K562 (cell line): ENCODE results near the gene NR3C1. TPM values are rescaled to one million over a fixed set of nuclear protein-coding genes. Genes with fewer than 3 reads are reported as not detected.

Source experiments
- CHD2 ChIP-seq: IDR thresholded peaks from 2 replicates; pipeline ENCODE4 v1.6.1; 2011; ENCODE audit warnings: low read depth, low read length
- CREM ChIP-seq: IDR thresholded peaks from 2 replicates; pipeline ENCODE4 v1.6.1; 2014; ENCODE audit warnings: antibody characterized with exemption, low read depth
- E2F6 ChIP-seq, 2 experiments: IDR thresholded peaks; 2 replicates each; pipeline ENCODE4 v1.6.1; 2011; ENCODE audit warnings: borderline replicate concordance in 1 of 2, control low read depth in 1 of 2, low read depth in 1 of 2, low read length in 1 of 2, mild to moderate bottlenecking in 1 of 2, mixed read lengths in 1 of 2, moderate library complexity in 1 of 2; ENCODE audit not compliant: insufficient read depth in 1 of 2, insufficient read length in 1 of 2, poor library complexity in 1 of 2, severe bottlenecking in 1 of 2; ENCODE audit errors: extremely low read depth in 1 of 2
- ETS2 ChIP-seq: IDR thresholded peaks from 2 replicates; pipeline ENCODE4 v1.6.1; 2016; ENCODE audit warnings: borderline replicate concordance, missing genetic modification characterization, mild to moderate bottlenecking, moderate library complexity, missing compliant biosample characterization; ENCODE audit not compliant: poor library complexity, severe bottlenecking
- RAD51 ChIP-seq: fragments of 450-650 bp; IDR thresholded peaks from 2 replicates; pipeline ENCODE4 v1.7.1; 2016; ENCODE audit warnings: low read depth, mild to moderate bottlenecking, borderline replicate concordance
- TCF7 ChIP-seq: sonication (generic); IDR thresholded peaks from 2 replicates; pipeline ENCODE4 v1.6.1; 2016; ENCODE audit warnings: antibody characterized with exemption, borderline replicate concordance
- TEAD2 ChIP-seq: fragments of 450-650 bp; IDR thresholded peaks from 2 replicates; pipeline ENCODE4 v1.6.1; 2016; ENCODE audit warnings: missing genetic modification characterization, control low read depth, missing compliant biosample characterization
- XRCC3 ChIP-seq: fragments of 450-650 bp; IDR thresholded peaks from 2 replicates; pipeline ENCODE4 v1.6.1; 2017; ENCODE audit warnings: mild to moderate bottlenecking, moderate library complexity
- polyA plus RNA-seq, 8 experiments: library from polyadenylated mRNA; depleted of rRNA in 4 of 8; stranded (reverse) in 5 of 8; unstranded in 3 of 8; fragments of >200 nt; fragmentation: Nextera tagmentation in 2 of 8; fragmentation: Illumina TruSeq in 1 of 8; extraction: Ambion mirVana in 2 of 8; extraction: Trizol in 1 of 8; gene quantifications; 2 replicates each; pipeline versions ENCODE4 v1.2.1 to v1.2.3, GENCODE V29; 2011 to 2014; ENCODE audit warnings: inconsistent platforms in 1 of 8, missing spikeins in 1 of 8
- total RNA-seq, 7 experiments: library from RNA; depleted of rRNA in 6 of 7; stranded (reverse); fragments of >200 nt in 6 of 7; fragmentation: Illumina TruSeq in 2 of 7; extraction: Trizol in 2 of 7; gene quantifications; 2 replicates each; pipeline versions ENCODE4 v1.2.1 to v1.2.3, GENCODE V29; 2011 to 2021; ENCODE audit warnings: low replicate concordance in 1 of 7
- TF ChIP-seq, protein P1 (sequence below): fragments of 200-800 bp; sonication (Bioruptor generic); IDR thresholded peaks from 2 replicates; pipeline ENCODE4 v1.6.1; 2017; ENCODE audit warnings: missing genetic modification characterization, missing compliant biosample characterization
- TF ChIP-seq, protein P2 (sequence below): fragments of 450-650 bp; IDR thresholded peaks from 2 replicates; pipeline ENCODE4 v1.6.1; 2016; ENCODE audit warnings: mild to moderate bottlenecking, moderate library complexity
- TF ChIP-seq, protein P3 (sequence below): IDR thresholded peaks from 3 replicates; pipeline ENCODE4 v1.6.1; 2011; ENCODE audit warnings: borderline replicate concordance, mild to moderate bottlenecking; ENCODE audit not compliant: insufficient read length, insufficient read depth

NR3C1 gene
- total and polyA plus RNA-seq, 9 of the 15 experiments (the other 6 are each of a cell fraction or from before 2014, with no cell fraction given): 8.2 to 36.0 (median 15.0) TPM

GRCh38 chr5:143244000-143244736, 159.3 kb downstream of the NR3C1 start (continued):
- TF ChIP-seq TCF7: no peak
- TF ChIP-seq, protein P1, sequence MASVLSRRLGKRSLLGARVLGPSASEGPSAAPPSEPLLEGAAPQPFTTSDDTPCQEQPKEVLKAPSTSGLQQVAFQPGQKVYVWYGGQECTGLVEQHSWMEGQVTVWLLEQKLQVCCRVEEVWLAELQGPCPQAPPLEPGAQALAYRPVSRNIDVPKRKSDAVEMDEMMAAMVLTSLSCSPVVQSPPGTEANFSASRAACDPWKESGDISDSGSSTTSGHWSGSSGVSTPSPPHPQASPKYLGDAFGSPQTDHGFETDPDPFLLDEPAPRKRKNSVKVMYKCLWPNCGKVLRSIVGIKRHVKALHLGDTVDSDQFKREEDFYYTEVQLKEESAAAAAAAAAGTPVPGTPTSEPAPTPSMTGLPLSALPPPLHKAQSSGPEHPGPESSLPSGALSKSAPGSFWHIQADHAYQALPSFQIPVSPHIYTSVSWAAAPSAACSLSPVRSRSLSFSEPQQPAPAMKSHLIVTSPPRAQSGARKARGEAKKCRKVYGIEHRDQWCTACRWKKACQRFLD (CRISPR knock-in tag): peak; percentile 80; the same call in 1 of the 2 replicates
- TF ChIP-seq, protein P2, sequence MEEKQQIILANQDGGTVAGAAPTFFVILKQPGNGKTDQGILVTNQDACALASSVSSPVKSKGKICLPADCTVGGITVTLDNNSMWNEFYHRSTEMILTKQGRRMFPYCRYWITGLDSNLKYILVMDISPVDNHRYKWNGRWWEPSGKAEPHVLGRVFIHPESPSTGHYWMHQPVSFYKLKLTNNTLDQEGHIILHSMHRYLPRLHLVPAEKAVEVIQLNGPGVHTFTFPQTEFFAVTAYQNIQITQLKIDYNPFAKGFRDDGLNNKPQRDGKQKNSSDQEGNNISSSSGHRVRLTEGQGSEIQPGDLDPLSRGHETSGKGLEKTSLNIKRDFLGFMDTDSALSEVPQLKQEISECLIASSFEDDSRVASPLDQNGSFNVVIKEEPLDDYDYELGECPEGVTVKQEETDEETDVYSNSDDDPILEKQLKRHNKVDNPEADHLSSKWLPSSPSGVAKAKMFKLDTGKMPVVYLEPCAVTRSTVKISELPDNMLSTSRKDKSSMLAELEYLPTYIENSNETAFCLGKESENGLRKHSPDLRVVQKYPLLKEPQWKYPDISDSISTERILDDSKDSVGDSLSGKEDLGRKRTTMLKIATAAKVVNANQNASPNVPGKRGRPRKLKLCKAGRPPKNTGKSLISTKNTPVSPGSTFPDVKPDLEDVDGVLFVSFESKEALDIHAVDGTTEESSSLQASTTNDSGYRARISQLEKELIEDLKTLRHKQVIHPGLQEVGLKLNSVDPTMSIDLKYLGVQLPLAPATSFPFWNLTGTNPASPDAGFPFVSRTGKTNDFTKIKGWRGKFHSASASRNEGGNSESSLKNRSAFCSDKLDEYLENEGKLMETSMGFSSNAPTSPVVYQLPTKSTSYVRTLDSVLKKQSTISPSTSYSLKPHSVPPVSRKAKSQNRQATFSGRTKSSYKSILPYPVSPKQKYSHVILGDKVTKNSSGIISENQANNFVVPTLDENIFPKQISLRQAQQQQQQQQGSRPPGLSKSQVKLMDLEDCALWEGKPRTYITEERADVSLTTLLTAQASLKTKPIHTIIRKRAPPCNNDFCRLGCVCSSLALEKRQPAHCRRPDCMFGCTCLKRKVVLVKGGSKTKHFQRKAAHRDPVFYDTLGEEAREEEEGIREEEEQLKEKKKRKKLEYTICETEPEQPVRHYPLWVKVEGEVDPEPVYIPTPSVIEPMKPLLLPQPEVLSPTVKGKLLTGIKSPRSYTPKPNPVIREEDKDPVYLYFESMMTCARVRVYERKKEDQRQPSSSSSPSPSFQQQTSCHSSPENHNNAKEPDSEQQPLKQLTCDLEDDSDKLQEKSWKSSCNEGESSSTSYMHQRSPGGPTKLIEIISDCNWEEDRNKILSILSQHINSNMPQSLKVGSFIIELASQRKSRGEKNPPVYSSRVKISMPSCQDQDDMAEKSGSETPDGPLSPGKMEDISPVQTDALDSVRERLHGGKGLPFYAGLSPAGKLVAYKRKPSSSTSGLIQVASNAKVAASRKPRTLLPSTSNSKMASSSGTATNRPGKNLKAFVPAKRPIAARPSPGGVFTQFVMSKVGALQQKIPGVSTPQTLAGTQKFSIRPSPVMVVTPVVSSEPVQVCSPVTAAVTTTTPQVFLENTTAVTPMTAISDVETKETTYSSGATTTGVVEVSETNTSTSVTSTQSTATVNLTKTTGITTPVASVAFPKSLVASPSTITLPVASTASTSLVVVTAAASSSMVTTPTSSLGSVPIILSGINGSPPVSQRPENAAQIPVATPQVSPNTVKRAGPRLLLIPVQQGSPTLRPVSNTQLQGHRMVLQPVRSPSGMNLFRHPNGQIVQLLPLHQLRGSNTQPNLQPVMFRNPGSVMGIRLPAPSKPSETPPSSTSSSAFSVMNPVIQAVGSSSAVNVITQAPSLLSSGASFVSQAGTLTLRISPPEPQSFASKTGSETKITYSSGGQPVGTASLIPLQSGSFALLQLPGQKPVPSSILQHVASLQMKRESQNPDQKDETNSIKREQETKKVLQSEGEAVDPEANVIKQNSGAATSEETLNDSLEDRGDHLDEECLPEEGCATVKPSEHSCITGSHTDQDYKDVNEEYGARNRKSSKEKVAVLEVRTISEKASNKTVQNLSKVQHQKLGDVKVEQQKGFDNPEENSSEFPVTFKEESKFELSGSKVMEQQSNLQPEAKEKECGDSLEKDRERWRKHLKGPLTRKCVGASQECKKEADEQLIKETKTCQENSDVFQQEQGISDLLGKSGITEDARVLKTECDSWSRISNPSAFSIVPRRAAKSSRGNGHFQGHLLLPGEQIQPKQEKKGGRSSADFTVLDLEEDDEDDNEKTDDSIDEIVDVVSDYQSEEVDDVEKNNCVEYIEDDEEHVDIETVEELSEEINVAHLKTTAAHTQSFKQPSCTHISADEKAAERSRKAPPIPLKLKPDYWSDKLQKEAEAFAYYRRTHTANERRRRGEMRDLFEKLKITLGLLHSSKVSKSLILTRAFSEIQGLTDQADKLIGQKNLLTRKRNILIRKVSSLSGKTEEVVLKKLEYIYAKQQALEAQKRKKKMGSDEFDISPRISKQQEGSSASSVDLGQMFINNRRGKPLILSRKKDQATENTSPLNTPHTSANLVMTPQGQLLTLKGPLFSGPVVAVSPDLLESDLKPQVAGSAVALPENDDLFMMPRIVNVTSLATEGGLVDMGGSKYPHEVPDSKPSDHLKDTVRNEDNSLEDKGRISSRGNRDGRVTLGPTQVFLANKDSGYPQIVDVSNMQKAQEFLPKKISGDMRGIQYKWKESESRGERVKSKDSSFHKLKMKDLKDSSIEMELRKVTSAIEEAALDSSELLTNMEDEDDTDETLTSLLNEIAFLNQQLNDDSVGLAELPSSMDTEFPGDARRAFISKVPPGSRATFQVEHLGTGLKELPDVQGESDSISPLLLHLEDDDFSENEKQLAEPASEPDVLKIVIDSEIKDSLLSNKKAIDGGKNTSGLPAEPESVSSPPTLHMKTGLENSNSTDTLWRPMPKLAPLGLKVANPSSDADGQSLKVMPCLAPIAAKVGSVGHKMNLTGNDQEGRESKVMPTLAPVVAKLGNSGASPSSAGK: 0 out of 2 replicates have a peak, but pooled peaks have one; percentile 26
- TF ChIP-seq RAD51: no peak
- TF ChIP-seq CREM: no peak
- peak in 1 of 2 experiments; percentile 32 for TF ChIP-seq E2F6 (IDR thresholded peaks at IDR 0.05; ENCODE audit: borderline replicate concordance in 1 of 2, extremely low read depth in 1 of 2, insufficient read depth in 1 of 2, insufficient read length in 1 of 2, low read depth in 1 of 2, low read length in 1 of 2, poor library complexity in 1 of 2, severe bottlenecking in 1 of 2)
- no peak for TF ChIP-seq TEAD2 (tag)
- TF ChIP-seq, protein P3, sequence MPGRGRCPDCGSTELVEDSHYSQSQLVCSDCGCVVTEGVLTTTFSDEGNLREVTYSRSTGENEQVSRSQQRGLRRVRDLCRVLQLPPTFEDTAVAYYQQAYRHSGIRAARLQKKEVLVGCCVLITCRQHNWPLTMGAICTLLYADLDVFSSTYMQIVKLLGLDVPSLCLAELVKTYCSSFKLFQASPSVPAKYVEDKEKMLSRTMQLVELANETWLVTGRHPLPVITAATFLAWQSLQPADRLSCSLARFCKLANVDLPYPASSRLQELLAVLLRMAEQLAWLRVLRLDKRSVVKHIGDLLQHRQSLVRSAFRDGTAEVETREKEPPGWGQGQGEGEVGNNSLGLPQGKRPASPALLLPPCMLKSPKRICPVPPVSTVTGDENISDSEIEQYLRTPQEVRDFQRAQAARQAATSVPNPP: no peak
- TF ChIP-seq CHD2: no peak
- TF ChIP-seq ETS2 (tag): no peak
- TF ChIP-seq XRCC3: no peak
